Measurements from ENCODE around the gene KCNN1.
"Not testable (repeated sequence)": the region's sequence is repeated elsewhere in the genome, so short reads cannot be mapped to it uniquely, and the experiment has no call there.

KCNN1 gene

GRCh38 chr19:17966550-17967256 is at the start of gene KCNN1:
TSS of gene KCNN1 (plus strand) at chr19:17967107. CDS start at chr19:17973889, 6,782 bp downstream.
- peak; percentile 74 for DNase-seq (ENCODE audit: low spot score)

- DNase-seq (ENCODE audit: low spot score) = not testable (repeated sequence)
Observed at GRCh38 chr19:17918151-17918550, 48.8 kb upstream of the KCNN1 start.

- not testable (repeated sequence) for DNase-seq (ENCODE audit: low spot score)
Observed at GRCh38 chr19:17919122-17919521, 47.8 kb upstream of the KCNN1 start.

GRCh38 chr19:17920527-17920926 is 46.4 kb upstream of the KCNN1 start:
- no peak for DNase-seq (ENCODE audit: low spot score)

GRCh38 chr19:17922138-17922537 is 44.8 kb upstream of the KCNN1 start:
- DNase-seq (ENCODE audit: low spot score) = no peak

GRCh38 chr19:17926044-17926443 is 40.9 kb upstream of the KCNN1 start:
- DNase-seq (ENCODE audit: low spot score) = no peak

- no peak for DNase-seq (ENCODE audit: low spot score)
Observed at GRCh38 chr19:17929056-17929455, 37.9 kb upstream of the KCNN1 start.

GRCh38 chr19:17931532-17932191 is 35.2 kb upstream of the KCNN1 start:
- DNase-seq (ENCODE audit: low spot score) = no peak

- DNase-seq (ENCODE audit: low spot score) = peak; percentile 95
Observed at GRCh38 chr19:17932485-17933338, 34.2 kb upstream of the KCNN1 start, which contains the start of gene CCDC124. TSS of gene CCDC124 (plus strand) at chr19:17933015. CDS start at chr19:17936421, 3,406 bp downstream.

GRCh38 chr19:17933414-17934129 is 33.3 kb upstream of the KCNN1 start:
- no peak for DNase-seq (ENCODE audit: low spot score)

- DNase-seq (ENCODE audit: low spot score) = no peak
Observed at GRCh38 chr19:17936379-17936778, 30.5 kb upstream of the KCNN1 start.

GRCh38 chr19:17937371-17937900 is 29.5 kb upstream of the KCNN1 start:
- no peak for DNase-seq (ENCODE audit: low spot score)

- peak; percentile 95 for DNase-seq (ENCODE audit: low spot score)
Observed at GRCh38 chr19:17938092-17938845, 28.6 kb upstream of the KCNN1 start.

- no peak for DNase-seq (ENCODE audit: low spot score)
Observed at GRCh38 chr19:17942181-17942580, 24.7 kb upstream of the KCNN1 start.

- peak; percentile 2 for DNase-seq (ENCODE audit: low spot score)
Observed at GRCh38 chr19:17942582-17943273, 24.2 kb upstream of the KCNN1 start.

- peak; percentile 2 for DNase-seq (ENCODE audit: low spot score)
Observed at GRCh38 chr19:17943274-17944221, 23.4 kb upstream of the KCNN1 start.

GRCh38 chr19:17944301-17944700 is 22.6 kb upstream of the KCNN1 start:
- DNase-seq (ENCODE audit: low spot score) = peak; percentile 86

- DNase-seq (ENCODE audit: low spot score) = no peak
Observed at GRCh38 chr19:17946965-17947784, 19.7 kb upstream of the KCNN1 start.

Measured in AG08396 (cell line).